MM.1S (cell line): ENCODE data around the gene CCNA1.

Experiments
- CTCF ChIP-seq: fragments of 300-600 bp; sonication (generic); IDR thresholded peaks from 2 replicates; pipeline ENCODE4 v1.5.1; 2016; ENCODE audit warnings: antibody characterized with exemption, low read length, mixed read lengths
- EZH2 ChIP-seq: fragments of 300-600 bp; sonication (generic); optimal IDR thresholded peaks from 2 replicates; pipeline ENCODE3; 2017; ENCODE audit warnings: low read depth, mild to moderate bottlenecking, antibody characterized with exemption, low read length, mixed read lengths
- EZH2phosphoT487 ChIP-seq: fragments of 300-600 bp; sonication (generic); IDR thresholded peaks from 2 replicates; pipeline ENCODE4 v1.6.1; 2018; ENCODE audit warnings: antibody characterized with exemption, low read length

GRCh38 chr13:36420437-36420891 lies 11.8 kb upstream of the CCNA1 start:
- TF ChIP-seq CTCF (peak; percentile 68), EZH2phosphoT487 (no peak), EZH2 (no peak)
